Measurements from ENCODE around the gene CRIM1.

DNA sequence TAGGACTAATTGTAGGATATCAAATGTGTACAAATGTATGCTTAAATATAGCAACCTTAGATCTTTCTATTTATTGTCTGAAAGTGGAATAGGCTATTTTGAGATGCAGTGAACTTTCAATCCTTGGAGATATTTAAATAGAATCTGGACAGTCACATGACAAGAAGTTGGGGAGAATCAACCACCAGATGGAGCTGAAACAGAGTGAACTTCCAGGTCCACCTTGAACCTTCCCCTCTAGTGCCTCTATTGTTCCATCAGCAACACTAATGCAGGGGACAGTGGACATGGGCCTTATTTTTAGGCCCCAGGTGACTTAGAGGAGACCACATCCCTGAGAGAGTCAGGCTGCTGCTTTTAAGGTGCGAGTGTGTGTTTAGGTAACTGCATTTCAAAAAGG is 37.0 kb upstream of the CRIM1 start:
- TF ChIP-seq, protein P1, sequence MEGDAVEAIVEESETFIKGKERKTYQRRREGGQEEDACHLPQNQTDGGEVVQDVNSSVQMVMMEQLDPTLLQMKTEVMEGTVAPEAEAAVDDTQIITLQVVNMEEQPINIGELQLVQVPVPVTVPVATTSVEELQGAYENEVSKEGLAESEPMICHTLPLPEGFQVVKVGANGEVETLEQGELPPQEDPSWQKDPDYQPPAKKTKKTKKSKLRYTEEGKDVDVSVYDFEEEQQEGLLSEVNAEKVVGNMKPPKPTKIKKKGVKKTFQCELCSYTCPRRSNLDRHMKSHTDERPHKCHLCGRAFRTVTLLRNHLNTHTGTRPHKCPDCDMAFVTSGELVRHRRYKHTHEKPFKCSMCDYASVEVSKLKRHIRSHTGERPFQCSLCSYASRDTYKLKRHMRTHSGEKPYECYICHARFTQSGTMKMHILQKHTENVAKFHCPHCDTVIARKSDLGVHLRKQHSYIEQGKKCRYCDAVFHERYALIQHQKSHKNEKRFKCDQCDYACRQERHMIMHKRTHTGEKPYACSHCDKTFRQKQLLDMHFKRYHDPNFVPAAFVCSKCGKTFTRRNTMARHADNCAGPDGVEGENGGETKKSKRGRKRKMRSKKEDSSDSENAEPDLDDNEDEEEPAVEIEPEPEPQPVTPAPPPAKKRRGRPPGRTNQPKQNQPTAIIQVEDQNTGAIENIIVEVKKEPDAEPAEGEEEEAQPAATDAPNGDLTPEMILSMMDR (IDR thresholded peaks at IDR 0.05) = peak in 1 of 6 experiments; percentile 2
- no peak for TF ChIP-seq POLR2A (IDR thresholded peaks at IDR 0.05)
